ENCODE data around the gene SMG6.
"Not testable (repeated sequence)": the region's sequence is repeated elsewhere in the genome, so short reads cannot be mapped to it uniquely, and the experiment has no call there.

SMG6 gene

GRCh38 chr17:2227025-2227699, 76.4 kb downstream of the SMG6 start:
- DNase-seq, result no peak

- DNase-seq, result no peak
Observed at GRCh38 chr17:2223617-2223927, 80.0 kb downstream of the SMG6 start.

- peak; percentile 45 to 74 (median 62) for DNase-seq
Observed at GRCh38 chr17:2222901-2223616, 80.5 kb downstream of the SMG6 start.

GRCh38 chr17:2222301-2222700, 81.3 kb downstream of the SMG6 start:
- DNase-seq, result no peak

GRCh38 chr17:2218426-2218825, 85.2 kb downstream of the SMG6 start:
- DNase-seq, result no peak

GRCh38 chr17:2215616-2216364, 87.8 kb downstream of the SMG6 start:
- DNase-seq, result peak; percentile 46 to 82 (median 59)

- DNase-seq, result no peak
Observed at GRCh38 chr17:2214929-2215615, 88.5 kb downstream of the SMG6 start.

GRCh38 chr17:2214047-2214928, 89.3 kb downstream of the SMG6 start:
- DNase-seq, result no peak

- DNase-seq, result no peak
Observed at GRCh38 chr17:2213291-2213960, 90.2 kb downstream of the SMG6 start.

GRCh38 chr17:2212400-2212981, 91.1 kb downstream of the SMG6 start:
- no peak for DNase-seq

GRCh38 chr17:2211661-2212399, 91.8 kb downstream of the SMG6 start:
- DNase-seq, result no peak

GRCh38 chr17:2210726-2211125, 92.9 kb downstream of the SMG6 start:
- DNase-seq, result no peak

GRCh38 chr17:2207815-2208515, 95.6 kb downstream of the SMG6 start:
- DNase-seq, result no peak

- no peak for DNase-seq
Observed at GRCh38 chr17:2204393-2204792, 99.2 kb downstream of the SMG6 start.

- no peak for DNase-seq
Observed at GRCh38 chr17:2203818-2204217, 99.8 kb downstream of the SMG6 start.

- DNase-seq, result peak in 1 of 5 donors; percentile 52
Observed at GRCh38 chr17:2202996-2203575, 100.5 kb downstream of the SMG6 start.

GRCh38 chr17:2202302-2202995, 101.1 kb downstream of the SMG6 start:
- peak in 1 of 5 donors; percentile 17 for DNase-seq

GRCh38 chr17:2199386-2199785, 104.2 kb downstream of the SMG6 start:
- DNase-seq, result not testable (repeated sequence)

- no peak for DNase-seq
Observed at GRCh38 chr17:2198927-2199326, 104.7 kb downstream of the SMG6 start.

Measured in T-helper 1 cell (primary cell).